ENCODE results near the gene OSBPL3.
"Not testable (repeated sequence)": the region's sequence is repeated elsewhere in the genome, so short reads cannot be mapped to it uniquely, and the experiment has no call there.

OSBPL3 gene

GRCh38 chr7:24824400-24824799 is 155.6 kb downstream of the OSBPL3 start:
- no peak for DNase-seq

GRCh38 chr7:24821754-24822054 is 158.3 kb downstream of the OSBPL3 start:
- no peak for DNase-seq

DNA sequence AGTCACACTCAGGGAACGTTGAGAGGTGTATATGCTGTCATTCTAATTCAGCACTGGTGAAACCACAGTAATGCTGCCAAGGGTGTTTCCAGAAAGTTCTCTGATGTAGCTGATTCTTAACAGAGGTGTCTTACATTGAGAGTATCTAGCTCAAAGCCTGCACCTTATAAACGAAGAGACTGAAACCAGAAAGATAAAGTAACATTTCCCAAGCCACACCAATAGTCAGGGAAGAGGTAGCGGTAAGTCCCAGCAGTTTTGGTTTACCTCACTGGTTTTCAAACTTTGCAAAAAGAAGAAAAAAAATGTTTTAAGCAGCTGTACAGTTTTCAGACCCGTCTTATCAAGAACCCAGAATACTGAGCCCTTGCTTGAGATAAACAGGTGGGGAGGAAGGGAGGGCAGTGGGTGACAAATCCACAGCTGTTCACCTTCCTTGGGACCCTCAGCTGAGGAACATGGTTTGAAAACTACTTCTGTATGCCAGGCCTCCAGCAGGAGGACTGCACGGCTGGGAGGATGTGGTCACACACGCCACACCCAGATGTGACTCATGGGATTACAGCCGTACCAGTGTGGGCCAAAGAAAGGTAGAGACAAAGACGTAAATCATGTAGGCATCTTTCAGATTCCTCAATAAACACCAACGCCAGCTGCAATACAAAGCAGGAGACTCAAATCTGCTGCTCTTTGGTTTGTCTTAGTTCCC is 158.8 kb downstream of the OSBPL3 start:
- DNase-seq: peak; percentile 74

DNA sequence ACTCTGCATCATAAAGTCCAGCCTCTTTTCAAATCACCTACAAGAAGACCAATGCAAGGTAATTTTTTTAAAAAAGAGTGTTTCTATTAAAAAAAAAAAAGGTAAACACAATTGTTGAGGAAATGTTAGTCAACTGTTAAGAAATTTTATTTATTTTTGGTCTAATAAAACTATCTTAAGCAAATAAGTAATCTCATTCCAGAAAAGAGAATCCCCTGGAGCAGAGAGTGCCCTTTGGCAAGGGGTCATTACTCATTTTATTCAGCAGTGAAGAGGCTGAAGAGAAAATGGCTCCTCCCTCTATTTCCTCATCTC is 159.3 kb downstream of the OSBPL3 start:
- DNase-seq: no peak

DNA sequence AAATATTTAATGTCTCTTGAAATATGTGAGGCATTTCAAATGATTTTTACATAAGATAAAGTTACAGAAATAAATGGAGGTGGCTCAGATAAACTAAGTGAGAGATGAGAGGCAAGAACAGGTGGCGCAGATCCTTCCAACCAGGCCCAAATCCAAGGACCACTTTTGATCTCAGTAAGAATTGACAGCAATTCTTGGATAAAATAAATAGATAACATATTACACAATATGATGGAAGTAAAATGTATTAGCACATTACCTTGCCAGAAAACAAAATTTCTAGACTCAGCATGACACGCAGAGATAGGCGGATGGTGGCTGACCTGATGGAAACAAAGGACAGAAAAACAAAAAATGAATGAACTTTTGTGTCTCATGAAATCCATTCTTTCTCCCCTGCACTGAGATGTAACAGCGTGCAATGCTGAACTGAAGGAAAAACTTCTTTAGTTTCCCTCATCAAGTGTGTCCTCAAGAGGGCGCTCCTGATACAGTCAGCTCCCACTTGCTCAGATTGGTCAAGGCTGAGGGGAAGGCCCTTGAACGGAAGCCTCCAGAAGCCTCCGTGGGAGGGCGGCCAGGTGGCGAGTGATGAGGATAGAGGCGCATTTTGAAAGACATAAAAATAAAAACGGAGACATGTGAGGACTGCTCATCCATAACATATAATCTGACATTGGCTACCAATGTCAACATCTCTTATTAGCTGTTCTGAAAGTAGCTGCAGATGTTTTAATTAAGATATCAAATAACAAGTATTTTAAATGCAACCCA is 159.9 kb downstream of the OSBPL3 start:
- DNase-seq: peak; percentile 60

- no peak for DNase-seq
These were observed 162.6 kb downstream of the OSBPL3 start for GRCh38 chr7:24817339-24817738.

- no peak for DNase-seq
These were observed 163.1 kb downstream of the OSBPL3 start for GRCh38 chr7:24816868-24817267.

- DNase-seq: peak; percentile 48
These were observed 167.6 kb downstream of the OSBPL3 start for GRCh38 chr7:24812305-24812945.

DNA sequence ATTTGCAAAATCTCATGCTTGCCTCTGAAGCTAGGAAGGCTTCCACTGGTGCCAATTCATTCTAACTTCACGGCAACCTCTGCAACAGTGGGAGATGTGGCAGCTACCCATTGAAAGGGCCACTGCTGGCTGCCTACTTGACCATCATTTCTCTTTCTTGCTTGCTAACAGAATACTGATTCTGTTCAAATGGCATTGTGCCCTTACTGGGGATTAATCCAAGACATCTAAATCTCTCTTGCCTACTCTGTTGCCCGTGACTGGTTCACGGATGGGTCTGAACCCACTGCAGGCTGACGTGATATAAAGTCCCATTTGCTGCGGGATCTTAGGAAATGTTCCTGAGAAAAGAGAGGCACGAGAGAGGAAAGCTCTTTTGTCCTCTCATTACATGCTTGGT is 171.5 kb downstream of the OSBPL3 start:
- no peak for DNase-seq

DNA sequence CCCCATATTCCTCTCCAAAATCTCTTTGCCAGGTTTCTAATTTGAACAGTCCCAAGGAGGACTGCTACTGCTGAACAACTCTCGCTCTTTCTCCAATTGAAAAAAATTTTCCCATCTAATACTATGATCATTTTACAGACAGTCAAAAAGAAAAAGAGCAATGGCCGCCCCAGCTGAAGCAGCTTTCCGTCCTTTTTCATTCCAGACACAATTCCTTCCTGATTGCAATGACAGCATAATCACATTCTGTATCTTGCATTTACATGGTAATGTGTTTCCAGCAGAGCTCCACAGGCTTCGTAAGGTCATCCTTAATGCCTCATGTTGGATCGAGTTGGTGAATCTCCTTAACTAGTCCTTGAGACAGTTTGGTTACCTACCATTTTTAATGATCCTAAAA is 177.7 kb downstream of the OSBPL3 start:
- no peak for DNase-seq

DNA sequence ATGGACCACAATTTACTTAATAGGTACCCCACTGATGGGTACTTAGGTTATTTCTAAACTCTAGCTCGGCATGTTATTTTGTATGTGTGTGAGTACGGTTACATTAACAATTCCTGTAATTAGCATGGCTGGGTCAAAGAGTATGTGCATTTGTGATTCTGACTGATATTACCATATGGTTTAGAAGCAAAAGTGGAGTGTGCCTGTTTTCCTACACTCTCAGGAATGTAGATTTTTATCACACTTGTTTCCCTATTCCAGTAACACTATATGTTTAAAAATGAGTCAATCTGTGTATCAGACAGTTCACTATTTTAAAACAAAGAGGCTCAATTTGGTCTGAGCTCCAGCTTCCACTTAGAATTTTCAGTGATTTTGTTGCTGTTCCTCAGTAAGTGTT is 178.1 kb downstream of the OSBPL3 start:
- DNase-seq: no peak

DNA sequence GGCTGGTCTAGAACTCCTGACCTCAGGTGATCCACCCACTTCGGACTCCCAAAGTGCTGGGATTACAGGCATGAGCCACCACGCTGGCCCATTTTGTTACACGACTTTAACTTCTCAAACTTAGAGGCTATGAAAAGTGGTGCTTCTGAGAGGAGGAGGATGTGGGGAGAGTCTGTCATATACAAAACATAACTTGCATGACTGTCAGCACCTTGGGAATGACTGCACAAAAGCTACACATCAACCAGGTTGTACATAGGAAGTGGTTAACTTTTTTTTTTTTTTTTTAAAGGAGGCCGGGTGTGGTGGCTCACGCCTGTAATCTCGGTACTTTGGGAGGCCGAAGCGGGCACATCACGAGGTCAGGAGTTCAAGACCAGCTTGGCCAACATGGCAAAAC is 179.3 kb downstream of the OSBPL3 start:
- DNase-seq: no peak

- no peak for DNase-seq
These were observed 179.9 kb downstream of the OSBPL3 start for GRCh38 chr7:24800073-24800472.

GRCh38 chr7:24799506-24799905 is 180.5 kb downstream of the OSBPL3 start:
- no peak for DNase-seq

- DNase-seq: no peak
These were observed 181.7 kb downstream of the OSBPL3 start for GRCh38 chr7:24798261-24798660.

DNA sequence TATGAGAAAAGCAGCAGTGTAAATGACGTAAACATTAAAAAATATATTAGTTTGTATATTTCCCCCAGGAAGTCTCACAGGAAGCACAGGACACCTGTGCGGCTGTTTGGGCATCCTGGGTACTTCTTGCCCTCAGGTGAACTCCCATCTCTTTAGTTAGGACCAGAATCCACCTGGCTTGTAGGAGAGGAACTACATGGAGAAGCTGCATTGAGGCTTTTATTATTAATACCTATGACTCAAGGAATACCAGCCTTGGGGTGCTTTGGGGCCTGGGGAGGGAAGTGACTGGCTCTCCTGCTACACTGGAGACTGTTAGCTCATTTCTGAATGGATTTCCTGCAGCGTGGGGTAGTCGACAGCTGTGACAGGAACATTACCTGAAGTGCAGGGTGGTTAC is 182.7 kb downstream of the OSBPL3 start:
- DNase-seq: no peak

DNA sequence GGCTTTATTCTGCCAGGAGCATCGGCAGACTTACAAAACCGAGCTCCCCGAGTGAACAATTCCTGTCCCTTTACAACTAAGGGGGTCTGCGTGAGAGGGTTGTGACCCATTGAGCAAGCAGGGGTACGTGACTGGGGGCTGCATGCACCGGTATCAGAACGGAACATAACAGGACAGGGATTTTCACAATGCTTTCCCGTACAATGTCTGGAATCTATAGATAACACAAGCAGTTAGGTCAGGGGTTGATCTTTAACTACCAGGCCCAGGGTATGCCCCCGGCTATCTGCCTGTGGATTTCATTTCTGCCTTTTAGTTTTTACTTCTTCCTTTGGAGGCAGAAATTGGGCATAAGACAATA is 184.6 kb downstream of the OSBPL3 start:
- DNase-seq: no peak

- not testable (repeated sequence) for DNase-seq
These were observed 185.1 kb downstream of the OSBPL3 start for GRCh38 chr7:24794751-24795406.

- DNase-seq: no peak
These were observed 185.9 kb downstream of the OSBPL3 start for GRCh38 chr7:24793982-24794648.

DNA sequence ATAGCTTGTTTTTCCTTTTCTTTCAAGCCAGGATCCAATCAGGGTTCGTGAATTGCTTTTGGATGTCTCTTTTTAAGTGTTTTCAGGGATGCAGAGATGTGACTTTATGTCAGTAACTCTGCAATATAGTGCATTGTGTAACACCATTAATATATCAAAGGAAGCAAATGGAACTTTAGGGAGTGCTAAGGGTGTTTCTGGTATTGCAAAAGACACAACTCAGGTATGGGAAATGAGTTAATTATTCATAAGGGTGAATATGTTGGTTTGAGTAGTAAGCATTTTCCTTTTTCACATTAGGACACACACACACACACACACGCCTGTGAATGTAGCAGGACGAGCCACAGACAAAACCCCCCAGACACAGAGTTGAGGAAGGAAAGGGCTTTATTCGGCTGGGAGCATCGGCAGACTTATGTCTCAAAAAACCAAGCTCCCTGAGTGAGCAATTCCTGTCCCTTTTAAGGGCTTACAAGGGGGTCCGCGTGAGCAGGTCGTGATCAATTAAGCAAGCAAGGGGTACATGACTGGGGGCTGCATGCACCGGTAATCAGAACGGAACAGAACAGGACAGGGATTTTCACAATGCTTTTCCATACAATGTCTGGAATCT is 190.9 kb downstream of the OSBPL3 start:
- DNase-seq: no peak

DNA sequence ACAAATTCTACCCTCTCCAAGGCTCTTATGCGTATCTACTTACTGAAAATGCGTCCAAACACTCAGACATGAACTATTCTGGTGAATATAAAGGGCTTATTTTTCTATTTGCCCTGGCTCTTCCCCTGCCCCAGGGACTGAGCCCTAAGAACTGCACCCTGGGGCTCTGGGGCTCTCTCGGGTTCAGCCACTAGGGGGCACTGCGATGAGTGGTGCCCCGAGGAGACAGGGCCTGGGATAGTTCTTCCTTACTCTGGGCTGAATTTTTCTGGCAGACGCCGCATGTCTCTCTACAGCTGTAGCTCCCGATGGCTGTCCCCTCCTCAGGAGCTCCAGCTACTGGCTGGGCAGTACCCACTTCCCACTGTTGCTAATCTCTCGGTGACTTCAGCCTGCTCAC is 191.9 kb downstream of the OSBPL3 start:
- no peak for DNase-seq

DNA sequence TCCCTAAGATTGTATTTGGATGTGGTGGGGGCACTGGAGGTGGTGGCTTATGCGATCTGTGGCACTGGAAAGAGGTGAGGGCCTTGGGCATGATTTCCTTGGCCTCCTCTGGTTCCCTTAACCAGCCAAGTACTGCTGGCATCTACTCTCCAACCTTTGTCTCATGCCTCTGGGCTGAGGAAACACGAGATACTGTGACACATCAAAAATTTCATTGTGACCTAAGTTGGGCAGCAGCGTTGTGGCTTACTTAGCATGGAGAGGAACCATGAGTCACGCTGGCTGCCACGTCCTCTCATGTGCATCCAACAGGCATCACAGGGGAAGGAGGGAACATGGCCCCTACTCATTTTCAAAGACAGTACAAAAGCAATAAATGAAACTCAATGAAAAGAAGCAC is 193.0 kb downstream of the OSBPL3 start:
- DNase-seq: no peak

DNA sequence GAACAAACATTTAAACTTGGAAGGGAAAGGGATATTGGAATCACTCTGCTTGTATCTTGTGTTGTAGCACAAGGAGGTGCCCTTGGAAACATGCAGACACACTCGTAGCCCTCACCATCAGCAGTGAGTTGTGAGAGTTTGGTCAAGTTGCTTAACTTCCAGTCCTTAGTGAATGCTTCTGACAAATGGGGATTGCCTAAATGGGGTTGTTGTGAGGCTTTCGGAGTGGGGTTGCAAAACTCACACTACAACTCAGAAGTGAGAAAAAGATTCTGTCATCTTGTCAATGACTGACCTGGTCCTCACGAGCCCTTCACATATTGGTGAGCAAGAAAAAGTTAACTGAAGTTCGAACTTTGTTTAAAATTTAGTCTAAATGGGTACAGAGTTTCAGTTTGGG is 193.7 kb downstream of the OSBPL3 start:
- DNase-seq: no peak
